ENCODE measurements around the gene ELL. TPM values are rescaled to one million over a fixed set of nuclear protein-coding genes. Genes with fewer than 3 reads are reported as not detected.

Gene ELL
- total RNA-seq, 1 experiment from 2014 or later: 9.0 TPM

GRCh38 chr19:18506101-18506930, 15.6 kb downstream of the ELL start:
- DNase-seq (ENCODE audit: low spot score): no peak

- DNase-seq (ENCODE audit: low spot score): no peak
These were observed 16.8 kb downstream of the ELL start for GRCh38 chr19:18504886-18505610.

GRCh38 chr19:18503971-18504885, 17.6 kb downstream of the ELL start:
- no peak for DNase-seq (ENCODE audit: low spot score)

GRCh38 chr19:18503337-18503970, 18.4 kb downstream of the ELL start:
- DNase-seq (ENCODE audit: low spot score): peak; percentile 49

GRCh38 chr19:18502638-18503294, 19.1 kb downstream of the ELL start:
- peak; percentile 29 for DNase-seq (ENCODE audit: low spot score)

GRCh38 chr19:18502246-18502637, 19.6 kb downstream of the ELL start:
- no peak for DNase-seq (ENCODE audit: low spot score)

- DNase-seq (ENCODE audit: low spot score): no peak
These were observed 20.0 kb downstream of the ELL start for GRCh38 chr19:18501832-18502231.

GRCh38 chr19:18501351-18501750, 20.5 kb downstream of the ELL start:
- DNase-seq (ENCODE audit: low spot score): no peak

- no peak for DNase-seq (ENCODE audit: low spot score)
These were observed 21.1 kb downstream of the ELL start for GRCh38 chr19:18500799-18501198.

- DNase-seq (ENCODE audit: low spot score): no peak
These were observed 21.5 kb downstream of the ELL start for GRCh38 chr19:18500376-18500775.

- DNase-seq (ENCODE audit: low spot score): no peak
These were observed 22.7 kb downstream of the ELL start for GRCh38 chr19:18499055-18499775.

- no peak for DNase-seq (ENCODE audit: low spot score)
These were observed 25.0 kb downstream of the ELL start for GRCh38 chr19:18496980-18497256.

- peak; percentile 83 for DNase-seq (ENCODE audit: low spot score)
These were observed 25.5 kb downstream of the ELL start for GRCh38 chr19:18496167-18496979.

GRCh38 chr19:18495204-18495911, 26.5 kb downstream of the ELL start:
- DNase-seq (ENCODE audit: low spot score): no peak

- no peak for DNase-seq (ENCODE audit: low spot score)
These were observed 27.6 kb downstream of the ELL start for GRCh38 chr19:18494267-18494607.

GRCh38 chr19:18493440-18494266, 28.2 kb downstream of the ELL start:
- no peak for DNase-seq (ENCODE audit: low spot score)

GRCh38 chr19:18491995-18492953, 29.6 kb downstream of the ELL start:
- no peak for DNase-seq (ENCODE audit: low spot score)

Measured in A172 (cell line).